IMR-90 (cell line): ENCODE measurements around the gene LSM12. TPM values are rescaled to one million over a fixed set of nuclear protein-coding genes. Genes with fewer than 3 reads are reported as not detected.

Experiments
- ATAC-seq: fragments of 200-7000 bp; cut with Tn5 transposase; 2 replicates; pipeline ENCODE4 v1.9.1; 2020; ENCODE audit warnings: low read depth, mild to moderate bottlenecking, moderate library complexity
- BruUV-seq: library from RNA; stranded (reverse); fragments of 400-500 nt; replicated peaks from 2 replicates; lab custom pipeline; 2021; lab: Mats Ljungman, UMichigan
- CTCF ChIA-PET: fragments of 300-600 bp; formaldehyde crosslinking; extraction: SDS; loops from one replicate; lab custom pipeline; 2021; ENCODE audit warnings: antibody characterized with exemption; lab: Yijun Ruan, JAX
- POLR2A ChIA-PET: fragments of 300-600 bp; sonication (Branson Sonifier 250); formaldehyde crosslinking; loops from one replicate; lab custom pipeline; 2022; ENCODE audit warnings: antibody characterized with exemption; ENCODE audit not compliant: unreplicated experiment; lab: Charles Lee
- DNase-seq: peaks from one replicate; pipeline ENCODE4 v3.0.0; 2013
- H2AFZ ChIP-seq: replicated peaks from 2 replicates; pipeline ENCODE3; 2013; ENCODE audit warnings: low read length, mild to moderate bottlenecking; ENCODE audit not compliant: poor library complexity
- H2AK5ac ChIP-seq: 2 replicates; pipeline ENCODE4 v1.6.1; 2013; ENCODE audit warnings: low read depth, low read length, inconsistent platforms
- H2AK9ac ChIP-seq: replicated peaks from 2 replicates; pipeline ENCODE3; 2013; ENCODE audit warnings: mild to moderate bottlenecking, low read depth, low read length, moderate library complexity; ENCODE audit not compliant: poor library complexity
- H2BK120ac ChIP-seq: 2 replicates; pipeline ENCODE4 v1.6.1; 2013; ENCODE audit warnings: low read depth, low read length, inconsistent platforms
- H2BK15ac ChIP-seq: 3 replicates; pipeline ENCODE4 v1.6.1; 2013; ENCODE audit warnings: low read depth, low read length, inconsistent platforms
- H2BK20ac ChIP-seq: 2 replicates; pipeline ENCODE4 v1.6.1; 2013; ENCODE audit warnings: low read depth, mild to moderate bottlenecking, inconsistent platforms, low read length, moderate library complexity
- H2BK5ac ChIP-seq: 2 replicates; pipeline ENCODE4 v1.6.1; 2013; ENCODE audit warnings: mild to moderate bottlenecking, low read depth, low read length, inconsistent platforms; ENCODE audit not compliant: poor library complexity, severe bottlenecking
- H3K14ac ChIP-seq: replicated peaks from 2 replicates; pipeline ENCODE4 v1.6.1; 2013; ENCODE audit warnings: low read depth, low read length, inconsistent platforms
- H3K18ac ChIP-seq: 2 replicates; pipeline ENCODE4 v1.6.1; 2013; ENCODE audit warnings: low read depth, low read length, control low read depth
- H3K23ac ChIP-seq: 2 replicates; pipeline ENCODE4 v1.6.1; 2013; ENCODE audit warnings: low read depth, low read length, inconsistent platforms
- H3K27ac ChIP-seq: 2 replicates; pipeline ENCODE4 v1.5.1; 2013; ENCODE audit warnings: mild to moderate bottlenecking, control low read depth, low read length; ENCODE audit not compliant: insufficient read depth
- H3K27me3 ChIP-seq: 2 replicates; pipeline ENCODE4 v1.6.1; 2013; ENCODE audit warnings: low read length; ENCODE audit not compliant: control insufficient read depth, insufficient read depth
- H3K36me3 ChIP-seq: 2 replicates; pipeline ENCODE4 v1.6.1; 2013; ENCODE audit warnings: low read length, mixed read lengths; ENCODE audit not compliant: control insufficient read depth, insufficient read depth
- H3K4ac ChIP-seq: 2 replicates; pipeline ENCODE4 v1.6.1; 2013; ENCODE audit warnings: low read depth, low read length, inconsistent platforms
- H3K4me1 ChIP-seq: 2 replicates; pipeline ENCODE4 v1.6.1; 2013; ENCODE audit warnings: low read length, mixed read lengths; ENCODE audit not compliant: control insufficient read depth, insufficient read depth
- H3K4me2 ChIP-seq: 2 replicates; pipeline ENCODE4 v1.6.1; 2013; ENCODE audit warnings: low read depth, mild to moderate bottlenecking, control low read depth, low read length, moderate library complexity
- H3K4me3 ChIP-seq: 2 replicates; pipeline ENCODE4 v1.5.1; 2013; ENCODE audit warnings: low read depth, mild to moderate bottlenecking, control low read depth, low read length, moderate library complexity; ENCODE audit not compliant: insufficient read depth
- H3K56ac ChIP-seq: 2 replicates; pipeline ENCODE4 v1.6.1; 2013; ENCODE audit warnings: low read length, inconsistent platforms; ENCODE audit not compliant: insufficient read depth; ENCODE audit errors: extremely low read depth
- H3K79me1 ChIP-seq, 2 experiments: 2 replicates each; pipeline ENCODE4 v1.6.1; 2013; ENCODE audit warnings: low read length in 2 of 2, inconsistent platforms in 1 of 2, low read depth in 1 of 2
- H3K9ac ChIP-seq: 2 replicates; pipeline ENCODE4 v1.6.1; 2013; ENCODE audit warnings: low read depth, low read length, control low read depth
- H3K9me1 ChIP-seq: 2 replicates; pipeline ENCODE4 v1.6.1; 2013; ENCODE audit warnings: low read length, inconsistent platforms; ENCODE audit not compliant: insufficient read depth
- H3K9me3 ChIP-seq: 2 replicates; pipeline ENCODE4 v1.6.1; 2013; ENCODE audit warnings: low read length; ENCODE audit not compliant: control insufficient read depth, insufficient read depth
- H4K20me1 ChIP-seq: 2 replicates; pipeline ENCODE4 v1.6.1; 2013; ENCODE audit warnings: low read length, inconsistent platforms; ENCODE audit not compliant: insufficient read depth
- H4K5ac ChIP-seq: 2 replicates; pipeline ENCODE4 v1.6.1; 2013; ENCODE audit warnings: mild to moderate bottlenecking, low read depth, low read length, control low read depth
- H4K8ac ChIP-seq, 2 experiments: 2 replicates each; pipeline ENCODE4 v1.6.1; 2013; ENCODE audit warnings: low read depth in 2 of 2, low read length in 2 of 2, control low read depth in 1 of 2, inconsistent platforms in 1 of 2
- H4K91ac ChIP-seq: 2 replicates; pipeline ENCODE4 v1.6.1; 2013; ENCODE audit warnings: low read depth, low read length, inconsistent platforms; ENCODE audit not compliant: insufficient read depth
- BHLHE40 ChIP-seq: fragments of 150-350 bp; IDR thresholded peaks from 2 replicates; pipeline ENCODE4 v1.6.1; 2016; ENCODE audit warnings: mild to moderate bottlenecking, low read depth, low read length
- CEBPB ChIP-seq: IDR thresholded peaks from 2 replicates; pipeline ENCODE4 v1.6.1; 2012; ENCODE audit warnings: low read depth, low read length, improper control_type of control experiment
- MAFK ChIP-seq: IDR thresholded peaks from 2 replicates; pipeline ENCODE4 v1.6.1; 2012; ENCODE audit warnings: low read depth, low read length, improper control_type of control experiment
- MAZ ChIP-seq: IDR thresholded peaks from 2 replicates; pipeline ENCODE4 v1.6.1; 2012; ENCODE audit warnings: low read depth, mild to moderate bottlenecking, low read length, improper control_type of control experiment, moderate library complexity, borderline replicate concordance
- MXI1 ChIP-seq: IDR thresholded peaks from 2 replicates; pipeline ENCODE4 v1.6.1; 2012; ENCODE audit warnings: low read depth, mild to moderate bottlenecking, low read length, moderate library complexity, borderline replicate concordance
- NFE2L2 ChIP-seq: fragments of 150-350 bp; IDR thresholded peaks from 2 replicates; pipeline ENCODE4 v1.6.1; 2016; ENCODE audit warnings: low read depth, mild to moderate bottlenecking, low read length
- POLR2A ChIP-seq: IDR thresholded peaks from 2 replicates; pipeline ENCODE4 v1.6.1; 2012; ENCODE audit warnings: mild to moderate bottlenecking, low read depth, low read length
- RAD21 ChIP-seq: IDR thresholded peaks from 2 replicates; pipeline ENCODE4 v1.6.1; 2012; ENCODE audit warnings: low read length, improper control_type of control experiment
- RCOR1 ChIP-seq: IDR thresholded peaks from 2 replicates; pipeline ENCODE4 v1.6.1; 2012; ENCODE audit warnings: mild to moderate bottlenecking, low read length, improper control_type of control experiment; ENCODE audit not compliant: insufficient replicate concordance
- SMC3 ChIP-seq: fragments of 150-350 bp; IDR thresholded peaks from 2 replicates; pipeline ENCODE4 v1.6.1; 2016; ENCODE audit warnings: low read depth, mild to moderate bottlenecking, antibody characterized with exemption, low read length, moderate library complexity
- WGBS, 2 experiments: methylation state at CpG; one replicate each; pipeline versions ENCODE4 v1.1.5 to v1.1.7; 2013; ENCODE audit warnings: missing lambda C conversion rate in 2 of 2; ENCODE audit not compliant: insufficient read length in 1 of 2; ENCODE audit errors: extremely low coverage in 2 of 2; 5-methylcytosine and 5-hydroxymethylcytosine counted together
- dilution Hi-C: fragments of 300-500 bp; cut with HindIII; formaldehyde crosslinking; loops from one replicate; pipeline ENCODE4 v1.14.3; 2018; ENCODE audit warnings: low sequenced_read_pairs; ENCODE audit not compliant: unreplicated experiment
- in situ Hi-C: fragments of 300-500 bp; cut with MboI; formaldehyde crosslinking; loops from 3 replicates; pipeline ENCODE4 v1.14.3; 2019; ENCODE audit warnings: low sequenced_read_pairs, inconsistent platforms, mixed read lengths
- intact Hi-C: fragments of 100-400 bp; cut with micrococcal nuclease; formaldehyde crosslinking; loops from 2 replicates; pipeline ENCODE4 v1.10.0; 2022
- polyA plus RNA-seq, 3 experiments: library from polyadenylated mRNA; depleted of rRNA; stranded (reverse); fragments of >200 nt; gene quantifications; 2 replicates each; pipeline ENCODE4 v1.2.3, GENCODE V29; 2012; ENCODE audit warnings: low replicate concordance in 1 of 3
- total RNA-seq: library from RNA; depleted of rRNA; stranded (reverse); fragments of >200 nt; gene quantifications from 2 replicates; pipeline ENCODE4 v1.2.3, GENCODE V29; 2012
- TF ChIP-seq, protein P1 (sequence below): fragments of 150-350 bp; IDR thresholded peaks from 2 replicates; pipeline ENCODE4 v1.6.1; 2016; ENCODE audit warnings: low read depth, mild to moderate bottlenecking, low read length, moderate library complexity, borderline replicate concordance
- TF ChIP-seq, protein P2 (sequence below): fragments of 150-350 bp; IDR thresholded peaks from 2 replicates; pipeline ENCODE4 v1.6.1; 2017; ENCODE audit warnings: mild to moderate bottlenecking, antibody characterized with exemption, low read length, low read depth

Gene LSM12
- total and polyA plus RNA-seq, 2 of the 4 experiments (the other 2 are of a cell fraction), result 38.0 to 41.0 TPM

DNA sequence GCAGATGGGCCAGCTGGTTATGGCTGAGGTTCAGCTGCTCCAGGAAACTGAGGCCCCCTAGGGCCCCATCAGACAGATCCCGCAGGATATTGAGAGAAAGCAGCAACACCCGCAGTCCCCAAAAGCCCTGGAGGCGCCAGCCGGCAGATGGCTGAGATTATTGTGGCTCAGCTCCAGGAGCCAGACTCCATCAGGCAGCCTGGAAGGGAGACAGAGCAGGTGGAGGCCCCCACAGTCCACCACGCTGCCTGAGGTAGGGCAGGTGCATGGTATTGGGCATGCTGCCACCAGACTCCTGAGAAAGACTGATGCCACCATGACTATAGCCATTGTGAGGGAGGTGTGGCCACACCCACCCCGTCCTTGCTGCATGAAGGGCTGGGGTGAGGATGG is 42.2 kb downstream of the LSM12 start:
- CTCF ChIA-PET, result no interaction called here
- H3K9me3 ChIP-seq, result no peaks in the 10 kb centered on the region

More for the DNA sequence above, 42.2 kb downstream of the LSM12 start:
- Histone ChIP-seq H2BK15ac (no peak overlapping the region), H3K36me3 (peaks cover 23% of the 10 kb centered on the region), H2AK5ac (no peak overlapping the region), H3K9me1 (peaks cover 17% of the 10 kb centered on the region), H3K79me1 (peaks cover 3 to 26% of the 10 kb centered on the region in 2 experiments; a peak in 3 of 4 replicates), H4K8ac (no peak overlapping the region), H4K5ac (no peak overlapping the region), H2BK5ac (no peak overlapping the region), H3K14ac (no peak overlapping the region), H2BK120ac (no peak overlapping the region), H3K56ac (no peak overlapping the region), H2BK20ac (no peak overlapping the region), H3K4me3 (no peak overlapping the region), H2AFZ (no peak overlapping the region), H3K18ac (no peak overlapping the region), H3K4me2 (no peak overlapping the region), H3K27me3 (no peaks in the 10 kb centered on the region), H3K4me1 (no peaks in the 10 kb centered on the region), H4K20me1 (peaks cover 10% of the 10 kb centered on the region), H3K23ac (no peak overlapping the region), H3K9ac (no peak overlapping the region), H3K4ac (no peak overlapping the region), H4K91ac (no peak overlapping the region), H3K27ac (no peak overlapping the region), H2AK9ac (peak overlapping the region; percentile 76)
- WGBS, 2 experiments, result 100% methylated on average over 3 of the region's 6 CpGs; no CpG with 5 or more reads in 1 of the 2 experiments
- no peak for TF ChIP-seq SMC3
- TF ChIP-seq CEBPB, result no peak
- no peak for TF ChIP-seq BHLHE40
- TF ChIP-seq NFE2L2, result no peak
- TF ChIP-seq RAD21, result no peak
- TF ChIP-seq MAZ, result no peak
- TF ChIP-seq, protein P1, sequence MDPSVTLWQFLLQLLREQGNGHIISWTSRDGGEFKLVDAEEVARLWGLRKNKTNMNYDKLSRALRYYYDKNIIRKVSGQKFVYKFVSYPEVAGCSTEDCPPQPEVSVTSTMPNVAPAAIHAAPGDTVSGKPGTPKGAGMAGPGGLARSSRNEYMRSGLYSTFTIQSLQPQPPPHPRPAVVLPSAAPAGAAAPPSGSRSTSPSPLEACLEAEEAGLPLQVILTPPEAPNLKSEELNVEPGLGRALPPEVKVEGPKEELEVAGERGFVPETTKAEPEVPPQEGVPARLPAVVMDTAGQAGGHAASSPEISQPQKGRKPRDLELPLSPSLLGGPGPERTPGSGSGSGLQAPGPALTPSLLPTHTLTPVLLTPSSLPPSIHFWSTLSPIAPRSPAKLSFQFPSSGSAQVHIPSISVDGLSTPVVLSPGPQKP, result no peak
- TF ChIP-seq MXI1, result no peak
- TF ChIP-seq, protein P2, sequence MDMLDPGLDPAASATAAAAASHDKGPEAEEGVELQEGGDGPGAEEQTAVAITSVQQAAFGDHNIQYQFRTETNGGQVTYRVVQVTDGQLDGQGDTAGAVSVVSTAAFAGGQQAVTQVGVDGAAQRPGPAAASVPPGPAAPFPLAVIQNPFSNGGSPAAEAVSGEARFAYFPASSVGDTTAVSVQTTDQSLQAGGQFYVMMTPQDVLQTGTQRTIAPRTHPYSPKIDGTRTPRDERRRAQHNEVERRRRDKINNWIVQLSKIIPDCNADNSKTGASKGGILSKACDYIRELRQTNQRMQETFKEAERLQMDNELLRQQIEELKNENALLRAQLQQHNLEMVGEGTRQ, result no peak
- TF ChIP-seq POLR2A, result no peak
- no peak for TF ChIP-seq RCOR1
- TF ChIP-seq MAFK, result no peak
- dilution Hi-C loops (no loop called here), in situ Hi-C loops (no loop called here), intact Hi-C loops (no loop called here)
- DNase-seq (no peak), ATAC-seq (no peak)
- POLR2A ChIA-PET, result no interaction called here
- no TSS peak for BruUV-seq
